ENCODE results near the gene CHSY1.

GRCh38 chr15:101136381-101137268 lies 115.2 kb downstream of the CHSY1 start:
- TF ChIP-seq ZNF274 (IDR thresholded peaks at IDR 0.05; ENCODE audit: low read depth, low read length) (no peak), YY1 (IDR thresholded peaks at IDR 0.05; ENCODE audit: insufficient read depth, insufficient read length) (no peak), SUZ12 (IDR thresholded peaks at IDR 0.05; ENCODE audit: extremely low read depth, insufficient read depth, insufficient read length) (no peak)
